Heart left ventricle (tissue), 16 donors: ENCODE measurements around the gene TNS4. TPM values are rescaled to one million over a fixed set of nuclear protein-coding genes. Genes with fewer than 3 reads are reported as not detected.

Source experiments
- ATAC-seq, 4 donors: fragments of 200-7000 bp; cut with Tn5 transposase; one replicate each; pipeline ENCODE4 v1.9.1; 2020 to 2022; ENCODE audit warnings: moderate library complexity in 4 of 4, mild to moderate bottlenecking in 3 of 4, moderate number of reproducible peaks in 1 of 4
- DNase-seq, 5 donors: peaks; one replicate each; pipeline ENCODE4 v3.0.0-alpha.2; 2020
- H3K27ac ChIP-seq, 12 donors: fragments of 200-600 bp; sonication (generic) in 4 of 12; one replicate each; pipeline versions ENCODE4 v1.5.0 to v1.8.0; 2016 to 2022; ENCODE audit warnings: mild to moderate bottlenecking in 2 of 12
- H3K27me3 ChIP-seq, 9 donors: fragments of 200-600 bp; sonication (generic) in 2 of 9; one replicate each; pipeline versions ENCODE4 v1.5.1 to v1.8.0; 2016 to 2022; ENCODE audit warnings: mild to moderate bottlenecking in 3 of 9
- H3K36me3 ChIP-seq, 9 donors: fragments of 200-600 bp; sonication (generic) in 2 of 9; one replicate each; pipeline versions ENCODE4 v1.5.0 to v1.8.0; 2018 to 2022; ENCODE audit warnings: mild to moderate bottlenecking in 2 of 9
- H3K4me1 ChIP-seq, 12 donors: fragments of 200-600 bp; sonication (generic) in 4 of 12; one replicate each; pipeline versions ENCODE4 v1.5.0 to v1.8.0; 2016 to 2022; ENCODE audit warnings: mild to moderate bottlenecking in 3 of 12
- H3K4me3 ChIP-seq, 12 donors: fragments of 200-600 bp; sonication (generic) in 4 of 12; one replicate each; pipeline versions ENCODE4 v1.5.0 to v1.8.0; 2017 to 2022; ENCODE audit warnings: mild to moderate bottlenecking in 9 of 12, moderate library complexity in 4 of 12
- H3K9me3 ChIP-seq, 12 donors: fragments of 200-600 bp; sonication (generic) in 4 of 12; one replicate each; pipeline versions ENCODE4 v1.5.0 to v1.8.0; 2016 to 2022; ENCODE audit warnings: mild to moderate bottlenecking in 1 of 12
- POLR2A ChIP-seq, 2 donors: fragments of 450-650 bp; IDR thresholded peaks; one replicate each; pipeline ENCODE4 v1.6.1; 2017; ENCODE audit warnings: antibody characterized with exemption in 2 of 2, mild to moderate bottlenecking in 2 of 2, moderate library complexity in 2 of 2
- WGBS, 4 donors: extraction: QIAGEN DNeasy Blood & Tissue Kit in 2 of 4; methylation state at CpG; one replicate each; pipeline versions ENCODE4 v1.1.5 to v1.1.7; 2013 to 2018; 5-methylcytosine and 5-hydroxymethylcytosine counted together
- intact Hi-C, 10 donors: fragments of 100-400 bp; cut with DNase I; formaldehyde crosslinking; loops; one replicate each; pipeline versions ENCODE4 v1.11.1 to v1.14.2; 2022
- polyA plus RNA-seq, 2 donors: library from polyadenylated mRNA; stranded (reverse); fragments of 200-250 nt; gene quantifications; one replicate each; pipeline ENCODE4 v1.2.3, GENCODE V29; 2013
- total RNA-seq, 9 donors: library from RNA; depleted of rRNA in 2 of 9; stranded (reverse); fragments of >200 nt in 2 of 9; fragmentation: NEBNext Ultra II Directional in 3 of 9; extraction: Animal tissue kit (Norgen Biotek cat#: 25700) in 3 of 9; gene quantifications; one replicate each; pipeline versions ENCODE4 v1.1.0 to v1.2.4, GENCODE V29; 2016 to 2023
- TF ChIP-seq, protein P1 (sequence below), 12 donors: fragments of 200-600 bp; sonication (generic) in 4 of 12; IDR thresholded peaks; one replicate each; pipeline versions ENCODE4 v1.5.0 to v1.8.0; 2018 to 2022; ENCODE audit warnings: antibody characterized with exemption in 12 of 12, mild to moderate bottlenecking in 5 of 12
- donor health status: ischemic (EF 13 %, LVEDD 7.1; RV severe dilation, severe dysfunction).
- donor health status: healthy with polysubstance abuse.
- donor health status: DM: no; HTN: yes; CAD: no.
- donor health status: DM: no; HTN: no; CAD: no.
- donor health status: ischemic (EF 25% LVEDD 6.9; RV normal size, moderate dysfunction).
- donor health status: ischemic (EF 25% LVEDD 5.7; RV mildly dilated, moderate dysfunction).
- donor health status: healthy.
- donor health status: DM: yes; HTN: yes; CAD: no.
- donor health status: ischemic (EF 35%, LVEDD 5.7; RV mildly dilated, moderate dysfunction).
- donor health status: nonischemic (EF 11% LVEDD 7.7; RV severe dilation, severe dysfunction).
- donor health status: DM: yes; HTN: yes; CAD: no.
- donor health status: PGD.
- donor health status: ischemic (EF 29% LVEDD 5.4; RV normal size, mild dysfunction).
- donor health status: nonischemic (EF 23%, LVEDD 6.1; RV moderate dilation, normal function).

Gene TNS4
- total and polyA plus RNA-seq, 11 donors, result 0.16 to 0.91 TPM; not detected in 9

DNA sequence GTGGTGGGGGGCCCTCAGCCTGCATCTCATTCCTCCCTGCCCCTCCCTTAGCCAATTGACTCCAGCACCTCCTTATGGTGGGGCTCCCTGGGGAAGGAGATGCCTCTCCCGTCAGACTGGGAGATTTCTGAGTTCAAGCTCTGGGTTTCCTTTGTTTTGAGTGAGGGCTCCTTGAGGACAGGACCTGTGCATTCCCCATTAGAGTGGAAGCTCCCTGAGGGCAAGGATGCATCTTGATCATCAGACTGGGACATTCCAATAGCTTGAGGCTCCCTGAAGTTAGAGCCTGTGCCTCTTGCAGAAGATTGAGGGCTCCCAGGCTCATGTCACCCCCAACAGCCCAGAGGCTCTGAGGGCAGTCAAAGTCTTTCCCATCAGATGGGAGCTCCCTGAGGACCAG lies 23.6 kb downstream of the TNS4 start:
- Histone ChIP-seq H3K36me3 (no peaks in the 10 kb centered on the region), H3K4me3 (no peak overlapping the region), H3K27ac (no peak overlapping the region), H3K27me3 (no peaks in the 10 kb centered on the region), H3K4me1 (peaks cover 0 to 29% (median 7%) of the 10 kb centered on the region in 12 donors), H3K9me3 (no peaks in the 10 kb centered on the region)
- intact Hi-C loops, result loop anchor here (2.0 to 5.0 kb wide), 11 partner anchors 35 to 115 kb away; partner anchors contain the start of genes IGFBP4 (in 3 of the 10) and GJD3 (in 1 of the 10)
- DNase-seq (no peak), ATAC-seq (no peak)
- TF ChIP-seq, protein P1, sequence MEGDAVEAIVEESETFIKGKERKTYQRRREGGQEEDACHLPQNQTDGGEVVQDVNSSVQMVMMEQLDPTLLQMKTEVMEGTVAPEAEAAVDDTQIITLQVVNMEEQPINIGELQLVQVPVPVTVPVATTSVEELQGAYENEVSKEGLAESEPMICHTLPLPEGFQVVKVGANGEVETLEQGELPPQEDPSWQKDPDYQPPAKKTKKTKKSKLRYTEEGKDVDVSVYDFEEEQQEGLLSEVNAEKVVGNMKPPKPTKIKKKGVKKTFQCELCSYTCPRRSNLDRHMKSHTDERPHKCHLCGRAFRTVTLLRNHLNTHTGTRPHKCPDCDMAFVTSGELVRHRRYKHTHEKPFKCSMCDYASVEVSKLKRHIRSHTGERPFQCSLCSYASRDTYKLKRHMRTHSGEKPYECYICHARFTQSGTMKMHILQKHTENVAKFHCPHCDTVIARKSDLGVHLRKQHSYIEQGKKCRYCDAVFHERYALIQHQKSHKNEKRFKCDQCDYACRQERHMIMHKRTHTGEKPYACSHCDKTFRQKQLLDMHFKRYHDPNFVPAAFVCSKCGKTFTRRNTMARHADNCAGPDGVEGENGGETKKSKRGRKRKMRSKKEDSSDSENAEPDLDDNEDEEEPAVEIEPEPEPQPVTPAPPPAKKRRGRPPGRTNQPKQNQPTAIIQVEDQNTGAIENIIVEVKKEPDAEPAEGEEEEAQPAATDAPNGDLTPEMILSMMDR (IDR thresholded peaks at IDR 0.05), result no peak
- TF ChIP-seq POLR2A (IDR thresholded peaks at IDR 0.05), result no peak
- WGBS, 4 donors, result 69 to 89% (median 87%) methylated on average over 1 of the region's 1 CpG

- intact Hi-C loops, result loop anchor here in 8 of 10 donors (2.0 to 5.0 kb wide), 8 partner anchors 33 to 113 kb away; partner anchors contain the start of genes GJD3 (in 1 of the 8) and IGFBP4 (in 1 of the 8)
- no peaks in the 10 kb centered on the region for H3K9me3 ChIP-seq
- H3K36me3 ChIP-seq, result no peaks in the 10 kb centered on the region
- no peak overlapping the region for H3K4me3 ChIP-seq
- ATAC-seq (no peak), DNase-seq (no peak)
- H3K27ac ChIP-seq, result peak overlapping the region in 6 of 12 donors; percentile 1 to 79 (median 39)
- H3K4me1 ChIP-seq, result peaks cover 0 to 20% (median 7%) of the 10 kb centered on the region in 12 donors
- TF ChIP-seq POLR2A (IDR thresholded peaks at IDR 0.05), result no peak
- TF ChIP-seq, protein P1 (IDR thresholded peaks at IDR 0.05), result no peak
- H3K27me3 ChIP-seq, result no peaks in the 10 kb centered on the region
- WGBS, 4 donors, result 96 to 98% (median 97%) methylated on average over 18 of the region's 18 CpGs
Observed at GRCh38 chr17:40475234-40475908, 26.1 kb downstream of the TNS4 start.

DNA sequence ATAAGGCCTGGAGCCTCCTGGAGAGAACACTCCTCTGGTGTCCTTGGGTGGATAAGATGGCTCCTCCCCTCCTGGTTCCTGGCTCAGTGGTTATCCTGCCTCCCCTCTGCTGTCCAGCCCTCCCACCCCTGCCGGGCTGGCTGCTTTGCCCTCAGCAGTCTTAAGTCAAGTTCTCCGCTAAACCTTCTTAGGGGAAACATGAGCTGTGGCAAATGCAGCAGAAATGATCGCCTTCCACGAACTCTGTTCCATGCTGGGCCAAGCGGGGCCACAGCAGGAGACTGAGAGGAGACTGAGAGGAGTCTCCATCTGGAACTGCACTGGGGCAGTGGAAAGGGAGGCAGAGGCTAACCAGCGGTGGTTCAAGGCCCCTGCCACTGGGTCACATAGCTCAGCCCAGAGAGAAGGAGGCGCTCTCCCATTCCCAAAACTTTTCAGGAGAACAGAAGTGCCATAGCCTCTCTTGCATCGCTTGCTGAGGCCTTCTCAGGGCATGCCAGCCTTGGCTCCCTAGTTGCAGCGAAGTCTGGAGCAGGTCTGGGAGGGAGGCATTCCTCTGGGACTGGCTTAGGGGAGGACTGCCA lies 26.9 kb downstream of the TNS4 start:
- H3K4me1 ChIP-seq, result peaks cover 0 to 16% (median 7%) of the 10 kb centered on the region in 12 donors
- WGBS, 4 donors, result 92 to 94% (median 93%) methylated on average over 9 of the region's 9 CpGs
- TF ChIP-seq, protein P1 (IDR thresholded peaks at IDR 0.05), result no peak
- no peak for TF ChIP-seq POLR2A (IDR thresholded peaks at IDR 0.05)
- ATAC-seq (no peak), DNase-seq (peak in 1 of 5 donors; percentile 17)
- no peaks in the 10 kb centered on the region for H3K27me3 ChIP-seq
- H3K27ac ChIP-seq, result peak overlapping the region in 1 of 12 donors; percentile 79
- intact Hi-C loops, result loop anchor here in 8 of 10 donors (2.0 to 5.0 kb wide), 8 partner anchors 32 to 112 kb away; partner anchors contain the start of genes GJD3 (in 1 of the 8) and IGFBP4 (in 1 of the 8)
- no peak overlapping the region for H3K4me3 ChIP-seq
- no peaks in the 10 kb centered on the region for H3K36me3 ChIP-seq
- H3K9me3 ChIP-seq, result no peaks in the 10 kb centered on the region
